Measurements from ENCODE around the gene NSFL1C.

The NSFL1C gene

DNA sequence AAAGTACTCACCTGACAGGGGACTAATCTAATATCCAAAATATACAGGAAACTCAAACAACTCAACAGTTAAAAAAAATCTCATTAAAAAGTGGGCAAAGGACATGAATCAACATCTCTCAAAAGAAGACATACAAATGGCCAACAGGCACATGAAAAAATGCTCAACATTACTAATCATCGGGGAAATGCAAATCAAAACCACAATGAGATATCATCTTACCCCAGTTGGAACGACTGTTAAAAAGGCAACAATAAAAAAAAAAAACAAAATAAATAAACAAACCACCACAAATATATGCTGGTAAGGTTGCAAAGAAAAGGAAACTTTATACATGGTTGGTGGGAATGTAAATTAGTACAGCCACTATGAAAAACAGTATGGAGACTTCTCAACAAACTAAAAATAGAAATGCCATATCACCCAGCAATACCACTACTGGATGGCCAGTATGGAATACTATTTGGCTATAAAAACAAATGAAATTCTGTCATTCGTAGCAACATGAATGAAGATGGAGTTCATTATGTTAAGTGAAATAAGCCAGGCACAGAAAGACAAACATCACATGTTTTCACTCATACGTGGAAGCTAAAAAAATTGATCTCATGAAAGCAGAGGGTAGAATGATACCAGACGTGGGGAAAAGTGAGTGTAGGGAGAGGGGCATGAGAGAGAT, 17.9 kb upstream of the NSFL1C start:
- DNase-seq, result no peak

DNA sequence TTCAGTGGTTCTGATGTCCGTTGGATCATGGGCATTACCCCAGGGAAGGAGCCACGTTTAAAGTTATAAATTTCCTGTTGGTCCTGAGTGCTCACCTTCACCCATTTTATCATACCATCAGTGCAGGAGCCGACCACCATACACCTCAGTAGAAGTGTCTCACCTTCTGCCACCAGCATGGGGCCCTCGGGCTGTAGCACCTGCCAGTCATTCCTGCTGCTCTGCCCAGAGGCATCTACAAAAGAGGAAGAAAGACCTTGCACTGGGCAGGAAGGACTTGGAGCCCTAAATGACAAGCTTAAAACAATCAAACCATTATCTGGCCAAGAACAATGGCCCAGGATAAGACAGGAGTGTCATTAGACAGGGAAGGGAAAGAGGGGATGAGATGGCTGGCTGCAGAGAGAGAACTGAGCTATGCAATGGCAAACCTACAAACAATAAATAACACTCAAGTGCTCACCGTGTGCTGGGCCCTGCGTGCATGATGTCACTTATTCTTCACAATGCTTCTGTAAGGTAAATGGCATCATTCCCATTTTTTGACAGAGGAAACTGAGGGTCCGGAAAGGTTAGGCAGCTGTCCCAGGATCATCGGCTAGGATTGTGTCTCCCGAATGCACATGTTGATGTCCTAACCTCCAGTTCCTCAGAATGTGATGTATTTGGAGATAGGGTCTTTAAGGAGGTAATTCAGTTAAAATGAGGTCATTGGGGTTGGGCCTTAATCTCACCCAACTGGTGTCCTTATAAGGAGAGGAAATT, 13.4 kb upstream of the NSFL1C start:
- no peak for DNase-seq

DNA sequence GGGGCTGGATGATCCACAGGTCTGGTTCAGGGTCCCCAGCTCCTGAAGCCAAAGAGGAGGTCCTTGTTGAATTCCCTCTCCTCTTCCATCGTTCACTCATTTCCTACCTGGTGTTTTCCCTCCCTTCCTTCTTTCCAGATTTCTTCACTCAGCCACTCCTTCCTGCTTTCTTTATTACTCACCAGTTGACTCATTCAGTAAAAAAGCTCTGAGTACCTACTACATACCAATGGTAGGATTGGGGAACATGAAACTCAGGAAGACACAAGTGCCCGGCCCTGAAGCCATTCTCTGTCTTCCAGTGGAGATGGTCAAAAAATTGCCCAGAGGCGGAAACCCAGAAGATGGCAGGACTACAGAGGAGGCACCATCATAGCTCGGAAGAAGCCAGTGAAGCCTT, 11.9 kb upstream of the NSFL1C start:
- no peak for DNase-seq

DNA sequence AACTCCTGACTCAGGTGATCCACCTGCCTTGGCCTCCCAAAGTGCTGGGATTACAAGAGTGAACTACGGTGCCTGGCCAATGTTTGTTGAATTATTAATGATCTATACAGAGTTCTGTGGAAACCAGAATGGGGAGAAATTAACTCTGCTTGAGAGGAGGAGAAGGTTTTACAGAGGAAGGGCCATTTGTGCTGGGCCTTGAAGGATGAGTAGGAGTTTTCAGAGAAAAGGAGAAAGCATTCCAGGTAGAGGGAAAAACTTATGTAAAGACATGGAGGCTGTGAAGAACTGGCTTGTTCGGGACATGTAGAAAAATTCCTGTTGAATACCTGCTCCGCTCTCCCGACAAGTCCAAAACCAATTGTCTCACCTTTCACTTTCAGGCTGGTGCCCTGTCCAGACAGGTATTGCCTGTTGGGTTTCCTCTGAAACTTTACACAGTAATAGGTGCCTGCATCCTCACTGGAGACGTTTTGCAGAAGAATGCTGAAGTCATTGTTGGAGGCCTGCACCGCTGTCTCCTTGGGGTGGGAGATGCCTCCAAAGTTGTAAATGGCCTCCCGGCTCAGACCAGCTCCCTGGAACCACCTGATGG, 11.3 kb upstream of the NSFL1C start:
- DNase-seq, result no peak

DNA sequence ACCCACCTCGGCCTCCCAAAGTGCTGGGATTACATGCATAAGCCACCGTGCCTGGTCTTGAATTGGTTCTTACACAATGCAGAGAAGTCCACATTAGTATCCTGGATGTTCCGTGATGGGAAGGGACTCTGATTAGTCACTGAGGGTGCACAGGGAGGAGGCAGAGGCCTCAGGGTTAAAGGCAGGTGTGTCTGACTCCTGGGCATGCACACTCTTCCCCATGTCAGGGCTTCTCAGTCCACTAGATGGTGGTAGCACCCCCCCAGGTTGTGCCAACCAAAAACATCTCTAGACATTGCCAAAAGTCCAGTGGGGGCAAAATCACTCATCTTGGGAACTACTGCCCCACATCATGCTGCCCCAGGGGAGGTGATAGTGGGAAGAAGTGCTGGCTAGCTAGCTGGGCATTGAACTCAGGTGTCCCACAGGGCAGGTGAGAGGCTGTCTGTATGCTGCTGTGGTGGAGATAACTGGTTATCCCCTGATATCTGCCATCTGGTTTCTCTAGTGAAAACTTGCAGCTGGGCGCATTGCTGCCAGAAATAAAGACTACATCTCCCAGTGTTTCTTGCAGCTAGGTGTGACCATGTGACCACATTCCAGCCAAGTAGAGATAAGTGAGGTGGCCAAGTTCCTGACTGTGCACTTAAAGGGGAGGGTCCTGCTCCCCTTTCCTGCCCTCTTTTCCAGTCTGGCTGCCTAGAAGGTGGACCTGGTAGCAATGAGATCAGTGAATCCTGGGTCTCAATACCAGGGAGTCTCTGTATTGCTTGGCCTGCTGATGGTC, 8.4 kb upstream of the NSFL1C start:
- DNase-seq, result no peak

DNA sequence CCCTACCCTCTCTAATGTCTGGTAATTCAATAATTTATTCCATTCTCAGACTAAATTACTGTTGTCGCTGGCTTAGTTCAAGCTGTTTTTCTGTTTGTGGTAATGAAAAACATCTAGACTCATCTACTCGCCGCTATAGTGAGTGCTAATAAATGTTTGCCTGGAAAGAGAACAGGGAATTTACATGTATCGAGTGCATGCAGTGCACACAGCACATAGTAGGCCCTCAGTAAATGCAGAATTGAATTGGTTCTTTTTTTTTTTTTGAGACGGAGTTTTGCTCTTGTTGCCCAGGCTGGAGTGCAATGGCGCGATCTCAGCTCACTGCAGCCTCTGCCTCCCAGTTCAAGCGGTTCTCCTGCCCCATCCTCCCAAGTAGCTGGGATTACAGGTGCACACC, 7.7 kb upstream of the NSFL1C start:
- DNase-seq, result no peak

DNA sequence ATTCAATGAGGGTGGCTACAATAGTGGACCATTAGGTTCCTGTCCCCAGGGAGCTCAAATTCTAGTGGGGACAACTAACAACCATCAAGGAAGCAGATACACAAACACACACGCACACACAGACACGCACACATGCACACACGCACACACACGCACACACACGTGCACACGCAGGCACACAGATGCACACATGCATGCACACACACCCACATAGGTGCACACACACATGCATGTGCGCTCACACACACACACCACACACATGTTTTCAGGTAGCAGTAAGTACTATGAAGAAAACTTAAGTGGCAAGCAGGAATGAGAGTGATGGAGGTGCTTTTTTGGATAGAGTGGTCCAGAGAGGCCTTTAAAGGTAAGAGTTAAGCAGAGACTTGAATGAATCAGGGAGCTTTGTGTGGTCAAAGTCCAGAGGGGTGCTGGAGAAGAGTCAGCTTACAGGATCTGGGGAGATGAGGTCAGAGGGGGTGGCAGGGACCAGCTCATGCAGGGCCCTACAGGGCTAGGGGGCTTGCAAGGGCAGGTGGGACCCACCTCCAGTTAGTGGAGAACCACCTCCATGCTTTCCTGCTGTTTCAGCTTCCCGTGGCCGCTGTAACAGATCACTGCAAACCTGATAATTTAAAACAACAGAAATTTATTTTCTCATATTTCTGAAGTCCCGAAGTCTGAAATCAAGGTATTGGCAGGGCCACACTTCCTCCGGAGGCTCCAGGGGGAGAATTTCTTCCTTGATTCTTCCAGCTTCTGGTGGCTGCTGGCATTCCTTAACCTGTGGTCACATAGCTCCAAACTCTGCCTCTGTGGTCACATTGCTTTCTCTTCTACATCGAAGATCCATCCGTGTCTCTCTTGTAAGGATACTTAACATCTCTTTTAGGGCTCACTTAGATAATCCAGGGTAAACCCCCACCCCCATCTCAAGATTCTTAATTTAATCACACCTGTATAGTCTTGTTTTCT, 6.9 kb upstream of the NSFL1C start:
- DNase-seq, result no peak

DNA sequence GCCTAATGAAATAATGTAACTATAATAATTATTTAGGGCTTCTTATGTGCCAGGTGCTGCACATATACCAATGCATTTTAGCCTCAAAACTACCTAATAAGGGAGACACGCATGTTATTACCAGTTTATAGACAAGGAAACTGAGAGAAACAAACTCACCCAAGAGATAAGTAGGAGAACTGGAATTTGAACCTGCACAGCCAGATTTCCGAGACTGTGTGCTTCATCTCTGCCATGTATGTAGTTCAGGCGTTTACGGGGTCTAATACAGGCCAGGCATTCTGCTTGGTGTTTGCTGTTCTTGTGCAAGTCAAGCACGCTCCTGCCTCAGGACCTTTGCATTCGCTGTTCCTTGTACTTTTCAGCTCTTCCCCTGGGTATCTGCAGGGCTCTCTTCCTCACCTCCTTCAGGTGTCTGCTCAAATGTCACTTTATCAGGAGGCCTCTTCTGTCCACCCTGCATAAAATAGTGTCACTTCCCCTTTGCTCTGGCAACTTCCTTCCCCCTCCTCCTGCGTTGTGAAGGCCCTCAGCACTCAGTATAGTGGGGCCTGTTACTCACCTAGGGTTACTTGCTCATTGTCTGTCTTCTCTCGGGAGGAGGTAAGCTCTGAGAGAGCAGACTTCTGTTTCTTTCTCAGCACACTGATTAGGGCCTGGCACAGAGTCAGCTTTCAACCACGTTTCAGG, 6.1 kb upstream of the NSFL1C start:
- DNase-seq, result no peak

DNA sequence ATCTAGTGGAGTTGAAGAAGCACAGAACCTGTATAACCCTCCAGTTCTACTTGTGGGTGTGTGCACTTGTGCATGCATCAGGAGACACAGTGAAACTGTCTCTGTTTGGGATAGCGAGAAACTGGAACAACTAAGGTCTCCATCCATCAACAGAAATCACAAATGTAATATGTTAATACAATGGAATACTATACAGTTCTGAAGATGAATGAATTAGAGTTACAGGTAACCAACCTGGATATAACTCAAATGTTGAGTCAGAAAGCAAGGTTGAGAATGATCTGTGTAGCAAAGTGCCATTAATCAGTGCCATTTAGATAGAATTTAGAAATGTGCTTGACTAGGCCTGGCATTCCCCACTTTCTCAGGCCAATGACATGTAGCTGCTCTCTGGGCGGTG, 4.6 kb upstream of the NSFL1C start:
- DNase-seq, result no peak

DNA sequence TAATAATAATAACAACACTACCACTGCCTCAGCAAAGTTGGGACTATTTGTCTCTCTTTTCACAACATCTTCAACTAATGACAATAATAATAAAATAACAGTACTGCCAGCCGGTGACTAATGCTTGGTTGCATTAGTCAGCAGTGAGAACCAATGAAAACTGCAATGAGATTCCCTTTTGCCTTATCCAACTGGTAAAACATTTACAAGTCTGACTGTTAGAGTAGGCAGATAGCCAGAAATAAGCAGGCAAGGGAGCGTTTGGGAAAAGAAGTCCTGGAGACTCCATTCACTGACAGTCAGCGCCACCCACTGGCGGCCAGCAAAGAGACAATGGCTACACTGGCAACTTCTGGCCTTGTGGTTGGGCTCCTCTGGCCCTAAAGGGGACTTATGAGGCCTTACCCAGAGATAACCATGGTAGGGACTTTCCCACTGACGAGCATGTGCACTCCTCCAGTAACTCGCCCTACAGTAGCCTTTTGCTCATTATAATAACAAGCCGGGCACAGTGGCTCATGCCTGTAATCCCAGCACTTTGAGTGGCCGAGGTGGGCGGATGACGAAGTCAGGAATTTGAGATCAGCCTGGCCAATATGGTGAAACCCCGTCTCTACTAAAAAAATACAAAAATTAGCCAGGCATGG, 3.4 kb upstream of the NSFL1C start:
- DNase-seq, result no peak

DNA sequence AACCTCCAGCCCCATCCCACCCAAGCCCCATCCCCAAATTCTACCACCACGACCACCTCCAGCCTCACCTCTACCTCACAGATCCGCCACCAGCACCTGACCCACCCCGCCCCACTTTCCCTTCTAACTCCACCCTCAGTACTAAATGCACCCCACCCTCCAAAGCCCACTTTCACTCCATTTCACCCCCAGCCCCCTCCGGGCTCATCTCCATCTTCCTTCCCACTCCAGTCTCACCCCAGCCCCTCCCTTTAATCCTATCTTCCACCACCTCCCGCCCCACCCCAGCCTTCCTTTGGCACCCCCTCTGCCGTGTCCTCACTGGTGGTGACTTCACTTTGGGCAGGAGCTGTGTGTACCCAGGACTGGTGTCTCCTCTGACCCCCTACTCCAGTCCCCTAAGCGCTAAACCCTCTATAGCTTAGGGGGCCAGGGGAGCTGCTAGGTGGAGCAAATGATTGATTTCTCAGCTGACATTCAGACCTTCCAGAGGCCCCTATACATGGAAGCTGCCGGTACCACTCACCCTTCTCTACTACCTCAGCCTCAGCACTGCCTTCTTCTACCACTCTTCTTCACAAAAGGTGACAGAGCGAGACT, 2.8 kb upstream of the NSFL1C start:
- no peak for DNase-seq

DNA sequence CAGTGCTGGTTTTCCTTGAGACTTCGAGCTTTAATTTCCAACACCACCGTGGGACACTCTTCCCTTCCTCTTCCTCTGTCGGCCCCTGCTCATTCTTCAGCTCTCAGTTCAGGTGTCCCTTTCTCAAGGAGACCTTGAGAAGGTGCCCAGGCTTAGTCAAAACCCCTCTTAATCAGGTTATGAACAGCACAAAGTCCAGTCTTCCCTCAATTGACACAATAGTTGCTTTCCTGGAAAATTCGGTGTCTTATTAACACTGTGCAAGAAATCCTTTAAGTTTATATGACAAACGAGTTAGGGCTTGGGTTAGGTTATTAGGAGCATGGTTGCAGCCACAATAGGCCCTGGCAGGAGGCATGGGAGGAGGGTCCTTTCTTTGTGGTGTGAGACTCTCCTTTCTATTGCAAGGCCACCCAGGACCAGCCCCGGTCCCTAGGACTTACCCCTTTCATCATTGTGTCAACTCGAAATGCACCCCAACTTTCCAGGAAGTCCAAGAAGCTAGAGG, 1.5 kb upstream of the NSFL1C start:
- DNase-seq, result no peak

DNA sequence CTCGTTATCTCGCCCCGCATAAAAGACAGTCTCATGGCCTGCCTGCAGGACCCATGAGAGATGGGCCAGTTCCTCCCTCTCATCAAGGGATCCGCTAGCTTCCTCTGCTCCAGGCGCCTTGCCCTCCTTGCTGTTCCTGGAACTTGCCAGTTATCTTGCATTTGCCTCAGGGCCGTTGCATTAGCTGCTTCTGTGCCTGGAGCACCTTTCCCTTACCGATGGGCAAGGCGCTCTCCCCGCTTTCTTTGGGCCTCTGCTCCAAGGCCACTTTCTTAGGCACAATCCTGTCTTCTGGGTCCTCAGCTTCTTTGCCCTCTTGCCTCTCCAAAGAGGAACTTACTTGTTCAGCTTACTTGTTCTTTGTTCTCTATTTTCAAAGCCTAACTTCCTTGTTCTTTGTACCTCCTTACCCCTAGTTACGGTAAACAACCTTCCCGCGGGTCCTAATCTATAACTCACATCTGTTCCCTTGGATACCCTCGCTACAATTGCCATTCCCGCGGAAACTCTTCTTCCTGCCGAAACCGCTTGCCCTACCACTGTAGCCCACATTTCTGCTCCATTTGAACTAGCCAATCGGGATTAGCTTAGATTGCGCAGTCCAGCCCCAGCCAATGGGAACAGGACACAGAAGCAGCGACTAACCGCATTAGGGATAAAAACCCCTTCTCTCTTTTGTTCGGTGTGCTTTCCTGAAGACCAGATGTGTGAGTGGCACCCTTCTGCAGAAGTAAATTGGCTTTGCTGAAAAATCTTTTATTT, 887 bp upstream of the NSFL1C start:
- no peak for DNase-seq

DNA sequence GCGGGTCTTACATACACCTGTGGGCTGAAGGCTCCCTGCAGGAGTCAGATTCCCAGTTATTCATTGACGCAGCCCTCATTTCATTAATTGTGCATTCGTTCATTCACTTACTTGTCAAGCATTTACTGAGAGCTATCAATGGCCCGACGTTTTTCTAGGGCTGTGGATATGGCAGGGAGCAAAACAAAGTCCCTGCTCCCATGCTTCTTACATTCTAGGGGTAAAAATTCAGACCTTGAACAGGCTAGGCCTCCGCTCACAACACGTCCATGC, 369 bp upstream of the NSFL1C start:
- DNase-seq, result no peak

DNA sequence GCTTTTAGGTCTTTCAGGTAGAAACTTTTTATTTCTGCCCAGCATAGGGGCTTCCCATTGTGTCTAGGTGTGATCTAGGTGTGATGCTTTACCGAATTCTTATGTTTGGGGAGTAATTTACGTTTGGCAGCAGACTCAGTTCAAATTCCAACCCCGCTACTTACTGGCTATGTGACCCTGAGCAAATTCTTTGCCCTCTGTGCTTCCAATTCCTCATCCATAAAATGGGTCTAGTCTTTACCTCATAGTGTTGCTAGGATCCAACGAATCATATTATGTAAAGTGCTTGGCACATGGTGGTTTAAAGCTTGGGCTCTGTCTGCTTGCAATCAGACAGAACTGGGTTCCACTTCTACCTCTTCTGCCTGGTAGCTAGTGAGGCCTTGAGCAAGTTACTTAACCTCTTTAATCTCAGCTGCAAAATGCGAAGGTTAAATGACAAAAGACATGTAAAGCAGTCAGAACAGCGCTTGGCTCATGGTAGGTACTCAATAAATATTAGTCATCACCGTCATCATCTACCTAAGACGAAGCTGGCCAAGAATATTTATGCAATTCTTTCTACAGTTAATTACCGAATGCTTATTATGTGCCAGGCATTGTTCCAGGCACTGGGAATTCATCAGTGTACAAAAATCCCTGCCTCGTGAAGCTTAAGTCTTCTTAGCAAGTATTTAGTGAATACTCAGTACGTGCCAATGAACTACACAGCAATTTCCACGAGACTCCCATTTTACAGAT, 1.0 kb downstream of the NSFL1C start:
- no peak for DNase-seq

DNA sequence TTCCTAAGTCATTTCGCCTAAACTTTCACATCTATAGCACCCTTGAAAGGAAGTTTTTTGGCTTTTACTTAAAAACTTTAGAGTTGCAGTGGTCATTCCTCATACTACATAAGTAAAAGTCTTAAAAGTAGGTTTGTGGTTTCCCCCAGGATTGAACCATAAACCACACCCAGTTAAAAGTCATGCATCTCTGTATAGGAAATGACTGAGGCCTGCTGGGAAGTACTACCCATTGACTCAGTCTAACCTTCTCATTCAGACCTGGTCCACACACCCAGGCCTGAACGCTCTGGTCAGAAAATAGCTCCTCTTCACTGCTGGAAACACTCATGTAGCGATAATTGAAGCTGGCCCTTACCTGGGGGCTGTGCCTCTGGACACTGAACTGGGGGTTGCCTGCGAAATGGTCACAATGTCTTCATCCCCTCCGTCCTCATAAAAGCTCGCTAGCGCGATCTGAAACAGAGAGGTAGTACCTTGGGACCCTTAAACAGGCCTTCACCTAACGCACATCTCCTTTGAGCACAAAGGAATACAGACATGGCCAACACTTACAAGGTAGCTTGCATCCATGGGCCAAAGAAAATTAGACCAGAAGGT, 2.6 kb downstream of the NSFL1C start:
- DNase-seq, result no peak

DNA sequence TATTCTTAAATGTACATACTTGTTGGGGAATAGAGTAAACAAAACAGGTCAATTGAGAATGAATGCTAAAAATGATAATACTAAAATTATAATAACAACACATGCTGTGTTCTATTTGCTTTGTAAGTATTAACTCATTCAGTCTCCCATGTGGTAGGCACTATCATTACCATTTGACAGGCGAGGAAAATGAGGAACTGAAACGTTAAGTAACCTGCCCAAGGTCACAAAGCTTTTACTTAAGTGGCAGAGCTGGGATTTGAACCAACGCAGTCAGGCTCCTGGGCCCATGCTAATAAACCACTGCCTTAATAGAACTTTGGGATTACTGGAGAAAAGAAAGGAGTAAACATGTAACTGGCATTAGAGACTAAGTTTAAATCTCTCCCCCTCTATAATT, 3.8 kb downstream of the NSFL1C start:
- DNase-seq, result no peak

DNA sequence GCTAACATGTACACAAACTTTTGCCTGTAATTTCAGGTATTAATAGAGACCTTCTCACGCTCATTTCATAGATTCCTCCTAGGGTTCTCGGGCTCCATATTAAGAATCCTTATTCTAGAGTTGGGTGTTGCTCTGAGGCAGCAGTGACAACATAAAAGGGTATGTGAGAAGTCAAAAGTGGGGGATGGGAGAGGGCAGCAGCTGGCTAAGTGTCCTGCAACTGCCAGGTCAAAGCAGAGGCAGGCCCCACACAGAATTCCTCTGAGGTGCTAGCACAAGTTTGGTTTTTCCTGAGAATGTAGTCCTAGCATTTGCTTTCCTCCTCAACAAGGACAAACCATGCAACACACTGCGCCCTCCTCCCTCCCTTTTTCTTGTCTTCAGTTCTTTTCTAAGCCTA, 4.6 kb downstream of the NSFL1C start:
- DNase-seq, result no peak

DNA sequence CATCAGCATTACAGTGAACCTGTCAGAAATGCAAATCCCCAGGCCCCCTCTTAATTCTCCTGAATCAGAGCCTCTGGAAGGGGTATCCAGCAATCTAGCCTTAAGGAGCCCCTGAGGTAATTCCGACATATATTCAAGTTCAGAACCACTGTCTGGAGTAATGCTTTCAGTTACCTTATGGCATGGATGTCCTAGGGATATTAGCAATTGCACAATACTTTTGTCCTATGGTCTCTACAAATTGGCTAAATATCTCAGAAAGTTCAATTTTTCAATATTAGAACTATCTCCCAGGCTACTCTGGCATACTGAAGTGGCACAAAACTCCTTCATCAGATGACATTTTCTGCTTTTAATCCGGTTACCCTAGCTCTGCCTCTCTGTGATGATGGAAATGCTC, 6.4 kb downstream of the NSFL1C start:
- DNase-seq, result no peak

All from activated naive CD4-positive, alpha-beta T cell (primary cell).